GM19043 (cell line): ENCODE data around the gene ASB14.
A peak's percentile ranks its signal among the peaks of the same experiment; 100 is the strongest.

Experiments used
- ATAC-seq: cut with Tn5 transposase; IDR thresholded peaks from one replicate; pipeline ENCODE4 v1.9.1; 2021; ENCODE audit warnings: low read depth; ENCODE audit not compliant: unreplicated experiment

ASB14 gene

DNA sequence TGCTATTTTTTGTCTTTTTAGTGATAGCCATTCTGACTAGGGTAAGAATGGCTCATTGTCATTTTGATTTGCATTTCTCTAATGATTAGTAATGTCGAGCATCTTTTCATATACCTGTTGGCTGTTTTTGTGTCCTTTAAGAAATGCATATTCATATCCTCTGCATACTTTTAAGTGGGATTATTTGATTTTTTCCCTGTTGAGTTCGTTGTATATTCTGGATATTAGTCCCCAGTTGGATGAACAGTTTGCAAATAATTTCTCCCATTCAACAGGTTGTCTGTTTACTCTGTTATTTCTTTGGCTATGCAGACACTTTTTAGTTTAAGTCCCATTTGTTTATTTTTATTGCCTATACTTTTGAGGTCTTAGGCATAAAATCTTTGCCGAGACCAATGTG, 30.6 kb downstream of the ASB14 start:
- no peak for ATAC-seq

DNA sequence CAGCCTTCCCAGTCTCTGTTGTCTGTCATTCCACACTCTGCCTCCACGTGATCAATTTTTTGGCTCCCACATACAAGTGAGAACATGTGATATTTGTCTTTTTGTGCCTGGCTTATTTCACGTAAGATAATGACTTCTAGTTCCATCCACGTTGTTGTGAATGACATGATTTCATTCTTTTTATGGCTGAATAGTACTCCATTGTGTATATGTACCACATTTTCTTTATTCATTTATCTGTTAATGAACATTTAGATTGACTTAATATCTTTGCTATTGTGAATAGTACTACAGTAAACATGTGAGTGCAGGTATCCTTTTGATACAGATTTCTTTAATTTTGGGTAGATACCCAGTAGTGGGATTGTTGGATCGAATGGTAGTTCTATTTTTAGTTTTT, 31.4 kb downstream of the ASB14 start:
- no peak for ATAC-seq

DNA sequence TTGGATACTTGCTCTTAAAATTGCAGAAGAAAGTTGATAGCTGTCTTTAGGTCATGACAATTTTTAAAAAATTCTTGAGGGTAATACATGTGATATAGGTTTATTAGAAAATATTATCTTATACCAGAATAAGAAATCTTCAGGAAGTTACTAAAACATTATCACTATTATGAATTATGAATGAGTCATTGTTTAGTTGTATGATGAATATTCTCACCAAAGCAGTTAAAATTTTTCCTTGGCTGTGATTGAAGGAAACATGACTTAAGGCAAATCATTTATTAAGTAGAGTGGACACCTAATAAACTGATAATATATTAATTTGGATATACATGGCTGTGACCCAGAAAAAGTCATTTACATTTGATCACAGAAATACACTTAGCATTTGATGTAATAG, 34.8 kb downstream of the ASB14 start:
- no peak for ATAC-seq

DNA sequence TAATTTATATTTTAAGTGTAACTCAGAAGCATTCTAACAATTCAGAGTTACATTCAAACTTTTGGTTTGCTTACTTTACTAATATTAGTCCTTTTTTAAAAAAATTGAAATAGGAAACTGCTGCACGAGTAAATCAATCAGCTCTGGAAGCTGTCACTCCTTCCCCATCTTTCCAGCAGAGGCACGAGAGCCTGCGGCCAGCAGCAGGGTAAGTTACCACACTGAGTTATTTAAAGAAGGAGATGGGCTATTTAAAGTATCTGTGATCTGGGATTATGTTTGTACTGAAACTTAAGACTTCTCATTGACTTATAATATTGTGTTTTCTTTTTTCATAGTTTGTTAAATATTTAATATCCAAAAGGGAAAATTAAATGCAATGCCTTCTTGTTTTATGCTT, 35.6 kb downstream of the ASB14 start:
- no peak for ATAC-seq

DNA sequence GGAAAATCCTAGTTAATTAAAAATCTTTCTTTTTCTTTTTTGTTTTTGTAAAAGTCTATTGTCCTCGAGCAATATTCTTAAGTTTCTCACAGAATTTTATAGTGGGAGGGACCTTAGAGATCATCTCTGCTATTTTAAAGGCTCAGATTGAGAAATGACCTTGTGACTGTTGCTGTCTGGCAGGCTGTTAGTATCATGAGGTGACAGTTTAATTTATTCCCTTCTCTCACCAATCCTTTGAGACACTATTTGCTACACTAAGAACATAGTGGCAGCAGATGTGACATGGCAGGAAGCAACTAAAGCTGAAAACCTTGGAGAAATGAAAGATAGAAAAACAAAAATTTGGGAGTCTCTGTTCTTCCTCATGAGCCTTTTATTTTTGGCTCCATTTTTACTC, 40.1 kb downstream of the ASB14 start:
- ATAC-seq = no peak

DNA sequence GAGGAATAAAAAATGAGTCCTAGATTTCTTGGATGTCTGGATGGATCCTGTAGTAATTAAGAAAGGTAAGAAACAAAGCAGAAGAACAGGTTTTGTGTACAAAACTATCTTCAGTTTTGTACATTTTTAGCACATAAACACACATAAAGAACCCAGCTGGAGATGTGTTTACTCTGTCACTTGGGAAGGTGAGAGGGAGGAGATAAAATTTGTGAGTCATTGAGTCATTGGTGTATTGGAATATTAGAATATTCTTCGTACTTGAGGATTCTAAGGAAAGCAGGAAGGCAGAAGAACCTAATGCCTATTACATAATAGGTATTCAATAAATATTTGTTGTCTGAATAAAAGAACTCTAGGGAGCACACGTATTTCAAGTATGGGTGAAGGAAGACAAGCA, 47.5 kb downstream of the ASB14 start:
- ATAC-seq = no peak

DNA sequence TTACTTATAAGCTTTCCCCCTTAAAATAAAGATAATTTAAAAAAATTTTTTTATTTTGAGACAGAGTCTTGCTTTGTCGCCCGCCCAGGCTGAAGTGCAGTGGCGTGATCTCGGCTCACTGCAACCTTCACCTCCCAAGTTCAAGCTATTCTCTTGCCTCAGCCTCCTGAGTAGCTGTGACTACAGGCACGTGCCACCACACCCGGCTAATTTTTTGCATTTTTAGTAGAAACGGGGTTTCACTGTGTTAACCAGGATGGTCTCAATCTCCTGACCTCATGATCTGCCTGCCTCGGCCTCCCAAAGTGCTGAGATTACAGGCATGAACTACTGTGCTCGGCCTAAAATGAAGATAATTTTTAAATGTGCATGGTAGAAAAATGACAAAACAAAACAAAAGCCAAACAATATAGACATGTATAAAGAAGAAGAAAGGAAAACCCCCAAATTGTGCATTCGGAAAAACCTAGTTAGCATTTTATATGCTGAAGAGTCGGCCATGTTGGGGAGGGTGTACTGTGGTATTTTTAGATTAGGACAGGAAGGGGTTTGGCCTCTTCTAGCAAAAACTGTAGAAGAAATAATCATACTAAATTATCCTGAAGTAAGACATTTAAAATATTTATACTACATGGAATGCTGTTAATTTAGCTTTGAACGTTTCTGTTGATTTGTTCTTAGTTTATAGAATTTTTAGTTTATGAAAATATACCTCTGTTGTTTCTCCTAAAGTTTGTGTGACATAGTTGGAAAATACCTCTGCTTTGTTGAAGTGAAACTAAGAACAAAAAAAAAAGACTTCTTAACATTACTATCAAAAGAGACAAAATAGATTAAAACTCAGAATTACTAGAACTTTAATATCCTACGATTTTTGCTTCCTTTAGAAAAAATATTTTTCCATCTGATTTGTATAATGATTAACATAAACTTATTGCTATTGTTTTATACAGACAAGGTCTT, 57.6 kb downstream of the ASB14 start:
- peak; percentile 59 for ATAC-seq

DNA sequence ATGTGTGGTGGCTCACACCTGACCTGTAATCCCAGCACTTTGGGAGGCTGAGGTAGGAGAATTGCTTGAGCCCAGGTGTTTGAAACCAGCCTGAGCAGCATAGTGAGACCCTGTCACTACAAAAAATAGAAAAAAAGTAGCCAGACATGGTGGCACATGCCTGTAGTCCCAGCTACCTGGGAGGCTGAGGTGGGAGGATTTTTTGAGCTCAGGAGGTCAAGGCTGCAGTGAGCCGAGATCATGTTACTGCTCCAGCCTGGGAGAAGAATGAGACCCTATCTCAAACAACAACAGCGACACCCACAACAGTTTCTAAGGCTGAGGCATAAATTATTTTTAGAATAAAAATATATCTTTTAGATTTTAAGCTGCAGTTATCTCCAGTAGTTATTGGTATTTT, 58.7 kb downstream of the ASB14 start:
- ATAC-seq = no peak

DNA sequence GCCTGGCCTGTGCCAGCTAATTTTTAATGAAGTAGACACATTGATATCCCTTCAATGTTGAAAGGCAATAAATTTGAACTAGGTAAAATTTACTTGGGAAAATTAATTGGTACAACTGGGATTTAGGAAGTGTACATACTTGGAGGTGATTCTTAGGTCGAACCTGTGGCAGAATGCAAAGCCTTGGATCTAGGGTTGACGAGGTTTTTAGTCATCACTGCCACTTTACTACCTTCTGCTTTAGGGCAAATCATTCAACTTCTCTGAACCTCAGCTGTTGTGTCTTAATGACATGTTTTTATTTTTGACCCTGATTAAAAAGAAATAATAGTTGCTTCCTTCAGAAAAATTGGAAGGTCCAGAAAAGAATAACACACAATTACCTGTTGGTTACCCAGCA, 62.5 kb downstream of the ASB14 start:
- no peak for ATAC-seq

DNA sequence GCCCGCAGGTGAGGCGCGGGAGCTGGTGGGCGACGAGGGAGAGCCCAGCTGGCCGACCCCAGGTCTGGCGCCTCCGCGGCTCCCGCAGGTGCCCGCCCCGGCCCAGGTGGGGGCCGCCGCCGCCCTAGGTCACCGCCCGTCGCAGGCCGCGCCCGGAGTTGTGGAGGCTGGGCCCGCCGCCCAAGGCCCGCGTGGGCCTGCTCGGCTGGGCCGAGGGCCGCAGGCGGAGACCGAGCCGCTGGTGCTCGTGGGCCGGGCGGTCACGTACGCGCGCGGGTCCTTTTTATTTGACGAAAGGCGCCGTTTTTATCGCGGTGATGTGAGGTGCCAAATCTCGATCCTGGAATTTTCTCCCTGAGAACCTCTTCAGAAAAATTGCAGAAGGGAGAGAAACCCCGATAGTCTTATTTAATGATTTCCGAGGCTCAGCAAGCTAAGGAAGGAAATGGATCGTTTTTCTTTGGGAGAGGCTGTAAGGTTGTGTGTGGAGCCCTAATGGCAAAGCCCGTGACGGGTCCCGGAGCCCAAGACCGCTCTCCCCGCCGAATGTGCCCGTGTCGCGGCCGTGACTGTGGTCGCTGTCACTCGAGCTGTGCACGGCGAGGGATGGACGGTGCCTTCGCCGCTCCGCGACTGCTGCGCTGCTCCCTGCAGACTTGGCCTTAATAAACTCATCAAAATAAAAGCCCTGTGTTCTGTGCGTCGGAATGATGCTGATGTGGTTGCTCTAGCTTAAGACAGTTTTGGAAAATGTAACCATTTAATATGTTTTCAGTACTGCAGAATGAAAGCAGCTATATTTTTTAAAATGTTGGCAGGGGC, 64.3 kb downstream of the ASB14 start:
- peak; percentile 26 for ATAC-seq

DNA sequence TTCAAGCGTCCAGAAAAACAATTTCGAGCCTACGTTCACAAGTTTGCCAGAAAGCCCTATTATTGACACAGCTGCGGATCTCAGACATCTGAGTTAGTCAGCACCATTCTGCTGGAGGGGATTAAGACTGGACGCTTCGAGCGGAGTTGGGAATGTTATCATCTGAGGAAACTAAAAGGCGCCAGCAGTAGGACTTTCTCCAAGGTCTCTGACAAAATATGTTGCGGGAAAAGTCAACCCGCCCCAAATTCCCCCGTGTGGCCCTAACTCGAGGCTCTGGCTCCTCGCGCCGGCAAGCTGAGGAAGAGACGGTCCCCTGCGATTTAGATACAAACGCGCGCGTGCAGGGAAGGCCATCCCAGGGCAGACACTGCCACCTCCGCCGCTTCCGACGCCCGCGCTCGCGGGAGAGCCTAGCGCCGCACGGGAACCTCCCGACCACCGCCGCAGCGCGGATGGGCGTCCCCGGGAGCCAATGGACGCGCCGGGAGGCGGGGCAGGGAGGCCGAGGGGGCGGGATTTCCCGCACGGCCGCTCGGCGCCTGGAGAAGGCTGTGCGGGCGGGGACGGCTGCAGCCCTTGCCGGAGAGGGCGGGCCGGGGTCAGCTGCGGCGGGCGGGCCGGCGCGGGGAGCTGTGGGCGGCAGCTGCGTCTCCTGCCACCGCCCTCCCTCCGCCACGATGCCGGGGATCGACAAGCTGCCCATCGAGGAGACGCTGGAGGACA, 65.1 kb downstream of the ASB14 start, which contains the start of gene APPL1:
APPL1 (plus strand) TSS at position 526 of the 726 bp plus-strand sequence; CDS start at position 681, 155 bp downstream.
- ATAC-seq = peak; percentile 76

DNA sequence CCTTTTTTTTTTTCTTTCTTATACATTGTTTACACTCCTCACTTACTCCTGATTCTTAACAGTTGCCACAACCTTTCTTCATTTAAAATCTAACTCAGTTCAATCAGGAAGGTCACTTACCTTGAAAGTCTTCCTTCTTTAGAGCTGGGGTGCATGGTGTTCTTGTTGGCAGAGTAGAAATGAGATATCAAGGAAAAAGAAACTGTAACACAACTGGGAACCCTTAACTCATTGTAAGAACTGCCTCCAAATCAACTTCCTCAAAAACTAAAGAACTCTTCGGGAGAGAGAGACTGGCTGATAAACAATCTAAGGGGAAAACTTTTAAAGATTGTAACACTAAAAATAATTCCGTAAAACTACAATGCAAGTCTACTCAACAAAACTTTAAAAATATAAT, 66.3 kb downstream of the ASB14 start:
- no peak for ATAC-seq

DNA sequence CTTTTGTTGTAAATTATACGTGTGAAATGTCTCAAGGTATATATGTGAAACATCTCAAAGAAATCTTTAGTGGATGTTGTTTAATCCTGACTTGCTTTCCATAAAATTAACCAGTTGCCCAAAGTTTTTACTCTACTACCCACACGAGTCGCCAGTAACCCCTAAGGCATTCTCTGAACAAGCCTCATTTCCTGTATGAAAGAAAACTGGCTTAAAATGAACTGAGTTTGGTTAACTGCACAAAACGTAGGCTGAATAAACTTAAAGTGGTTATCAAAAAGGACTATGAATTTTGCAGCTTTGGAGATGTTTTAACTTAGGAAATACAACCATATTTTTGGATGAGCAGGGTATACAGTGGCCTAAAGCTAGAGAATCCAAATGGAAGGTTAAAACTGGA, 67.6 kb downstream of the ASB14 start:
- no peak for ATAC-seq

DNA sequence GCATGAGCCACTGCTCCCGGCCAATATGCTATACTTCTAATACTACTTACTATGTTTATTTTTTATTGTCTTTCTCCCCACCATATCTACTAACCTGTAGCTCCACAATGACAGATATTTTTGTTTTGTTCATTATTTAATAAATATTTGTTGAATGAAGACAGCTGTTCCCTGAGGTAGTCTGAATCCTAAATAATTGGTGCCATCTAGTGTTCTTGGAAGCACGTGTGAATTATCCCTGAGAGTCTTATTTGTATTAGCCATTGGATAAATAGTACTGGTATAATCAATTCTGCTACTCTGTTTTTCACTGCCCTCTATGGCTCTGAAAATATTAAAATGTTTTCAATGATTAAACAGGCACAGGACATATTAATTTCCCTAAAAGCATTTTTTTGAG, 70.6 kb downstream of the ASB14 start:
- ATAC-seq = no peak
